ENCODE data around the gene ABCC5.

Gene ABCC5

GRCh38 chr3:183941216-183941615, 76.5 kb downstream of the ABCC5 start:
- DNase-seq = no peak
- TF ChIP-seq GATA1 (IDR thresholded peaks at IDR 0.05; ENCODE audit: low read depth, low read length) (no peak), POLR2A (IDR thresholded peaks at IDR 0.05; ENCODE audit: low read length) (no peak)

GRCh38 chr3:183937601-183938286, 79.9 kb downstream of the ABCC5 start:
- TF ChIP-seq GATA1 (IDR thresholded peaks at IDR 0.05; ENCODE audit: low read depth, low read length) = no peak
- no peak for TF ChIP-seq POLR2A (IDR thresholded peaks at IDR 0.05; ENCODE audit: low read length)
- no peak for DNase-seq

- TF ChIP-seq POLR2A (IDR thresholded peaks at IDR 0.05; ENCODE audit: low read length) = no peak
- TF ChIP-seq GATA1 (IDR thresholded peaks at IDR 0.05; ENCODE audit: low read depth, low read length) = no peak
- no peak for DNase-seq
Observed at GRCh38 chr3:183933160-183933559, 84.5 kb downstream of the ABCC5 start.

GRCh38 chr3:183931881-183932280, 85.8 kb downstream of the ABCC5 start:
- TF ChIP-seq POLR2A (IDR thresholded peaks at IDR 0.05; ENCODE audit: low read length) = no peak
- TF ChIP-seq GATA1 (IDR thresholded peaks at IDR 0.05; ENCODE audit: low read depth, low read length) = no peak
- DNase-seq = no peak

- DNase-seq = no peak
- TF ChIP-seq POLR2A (IDR thresholded peaks at IDR 0.05; ENCODE audit: low read length) = no peak
- no peak for TF ChIP-seq GATA1 (IDR thresholded peaks at IDR 0.05; ENCODE audit: low read depth, low read length)
Observed at GRCh38 chr3:183930086-183930485, 87.6 kb downstream of the ABCC5 start.

- no peak for DNase-seq
- TF ChIP-seq POLR2A (IDR thresholded peaks at IDR 0.05; ENCODE audit: low read length) (no peak), GATA1 (IDR thresholded peaks at IDR 0.05; ENCODE audit: low read depth, low read length) (no peak)
Observed at GRCh38 chr3:183927059-183927458, 90.6 kb downstream of the ABCC5 start.

- DNase-seq = no peak
- TF ChIP-seq GATA1 (IDR thresholded peaks at IDR 0.05; ENCODE audit: low read depth, low read length) (no peak), POLR2A (IDR thresholded peaks at IDR 0.05; ENCODE audit: low read length) (no peak)
Observed at GRCh38 chr3:183924956-183925355, 92.7 kb downstream of the ABCC5 start.

GRCh38 chr3:183924543-183924942, 93.1 kb downstream of the ABCC5 start:
- no peak for TF ChIP-seq POLR2A (IDR thresholded peaks at IDR 0.05; ENCODE audit: low read length)
- TF ChIP-seq GATA1 (IDR thresholded peaks at IDR 0.05; ENCODE audit: low read depth, low read length) = no peak
- no peak for DNase-seq

- DNase-seq = no peak
- TF ChIP-seq POLR2A (IDR thresholded peaks at IDR 0.05; ENCODE audit: low read length) (no peak), GATA1 (IDR thresholded peaks at IDR 0.05; ENCODE audit: low read depth, low read length) (no peak)
Observed at GRCh38 chr3:183922421-183922820, 95.3 kb downstream of the ABCC5 start.

GRCh38 chr3:183921096-183921495, 96.6 kb downstream of the ABCC5 start:
- DNase-seq = no peak
- TF ChIP-seq POLR2A (IDR thresholded peaks at IDR 0.05; ENCODE audit: low read length) (no peak), GATA1 (IDR thresholded peaks at IDR 0.05; ENCODE audit: low read depth, low read length) (no peak)

GRCh38 chr3:183920416-183920815, 97.3 kb downstream of the ABCC5 start:
- no peak for DNase-seq
- TF ChIP-seq POLR2A (IDR thresholded peaks at IDR 0.05; ENCODE audit: low read length) (no peak), GATA1 (IDR thresholded peaks at IDR 0.05; ENCODE audit: low read depth, low read length) (no peak)

- DNase-seq = no peak
- TF ChIP-seq GATA1 (IDR thresholded peaks at IDR 0.05; ENCODE audit: low read depth, low read length) = no peak
- no peak for TF ChIP-seq POLR2A (IDR thresholded peaks at IDR 0.05; ENCODE audit: low read length)
Observed at GRCh38 chr3:183918178-183918577, 99.5 kb downstream of the ABCC5 start.

GRCh38 chr3:183917776-183918175, 99.9 kb downstream of the ABCC5 start:
- TF ChIP-seq POLR2A (IDR thresholded peaks at IDR 0.05; ENCODE audit: low read length) (no peak), GATA1 (IDR thresholded peaks at IDR 0.05; ENCODE audit: low read depth, low read length) (no peak)
- DNase-seq = no peak

GRCh38 chr3:183914856-183915255, 102.8 kb downstream of the ABCC5 start:
- no peak for DNase-seq
- no peak for TF ChIP-seq POLR2A (IDR thresholded peaks at IDR 0.05; ENCODE audit: low read length)
- no peak for TF ChIP-seq GATA1 (IDR thresholded peaks at IDR 0.05; ENCODE audit: low read depth, low read length)

GRCh38 chr3:183913580-183913920, 104.1 kb downstream of the ABCC5 start:
- no peak for DNase-seq
- TF ChIP-seq GATA1 (IDR thresholded peaks at IDR 0.05; ENCODE audit: low read depth, low read length) = no peak
- no peak for TF ChIP-seq POLR2A (IDR thresholded peaks at IDR 0.05; ENCODE audit: low read length)
